Activated CD8-positive, alpha-beta T cell treated with anti-CD3 and anti-CD28 coated beads for 36 hours (primary cell): ENCODE measurements around the gene DAAM2. TPM values are rescaled to one million over a fixed set of nuclear protein-coding genes. Genes with fewer than 3 reads are reported as not detected.

Experiments
- ATAC-seq: fragments of 200-7000 bp; cut with Tn5 transposase; one replicate; pipeline ENCODE4 v1.10.0; 2021; ENCODE audit warnings: mild to moderate bottlenecking, moderate library complexity
- CTCF ChIA-PET: fragments of 350-600 bp; sonication (Branson Sonifier 250); formaldehyde crosslinking; loops from one replicate; lab custom pipeline; 2021; ENCODE audit warnings: antibody characterized with exemption; lab: Charles Lee
- POLR2A ChIA-PET: fragments of 350-600 bp; sonication (Branson Sonifier 250); formaldehyde crosslinking; loops from one replicate; lab custom pipeline; 2021; ENCODE audit warnings: antibody characterized with exemption; lab: Charles Lee
- DNase-seq: peaks from one replicate; pipeline ENCODE4 v3.0.0-alpha.2; 2020
- H3K27ac Mint-ChIP-seq: one replicate; pipeline ENCODE4 v1.8.0; 2021; ENCODE audit warnings: mild to moderate bottlenecking, mixed read lengths
- H3K27me3 Mint-ChIP-seq: one replicate; pipeline ENCODE4 v1.8.0; 2021; ENCODE audit warnings: mixed read lengths
- H3K36me3 Mint-ChIP-seq: one replicate; pipeline ENCODE4 v1.8.0; 2021; ENCODE audit warnings: low read depth, mixed read lengths
- H3K4me1 Mint-ChIP-seq: one replicate; pipeline ENCODE4 v1.8.0; 2021; ENCODE audit warnings: low read depth, mixed read lengths
- H3K4me3 Mint-ChIP-seq: one replicate; pipeline ENCODE4 v1.8.0; 2021; ENCODE audit warnings: mild to moderate bottlenecking, moderate library complexity, mixed read lengths
- H3K9me3 Mint-ChIP-seq: one replicate; pipeline ENCODE4 v1.8.0; 2021; ENCODE audit warnings: mixed read lengths
- CTCF ChIP-seq: fragments of 200-600 bp; IDR thresholded peaks from one replicate; pipeline ENCODE4 v1.8.0; 2022; ENCODE audit warnings: antibody characterized with exemption, mild to moderate bottlenecking
- intact Hi-C: fragments of 100-400 bp; cut with micrococcal nuclease; formaldehyde crosslinking; loops from one replicate; pipeline ENCODE4 v1.10.0; 2022
- total RNA-seq, 2 experiments: library from RNA; stranded (reverse); gene quantifications; one replicate each; pipeline ENCODE4 v1.2.3, GENCODE V29; 2021

DAAM2 gene
- total RNA-seq, 2 experiments from 2014 or later, result not detected

- no peak for DNase-seq
- no peaks in the 10 kb centered on the region for H3K36me3 Mint-ChIP-seq
- no peak overlapping the region for H3K27ac Mint-ChIP-seq
- no peak for TF ChIP-seq CTCF
- H3K9me3 Mint-ChIP-seq, result no peaks in the 10 kb centered on the region
- peaks cover 11% of the 10 kb centered on the region for H3K27me3 Mint-ChIP-seq
- H3K4me3 Mint-ChIP-seq, result no peak overlapping the region
- intact Hi-C loops, result no loop called here
- no peak for ATAC-seq
- CTCF ChIA-PET, result no interaction called here
- H3K4me1 Mint-ChIP-seq, result no peaks in the 10 kb centered on the region
- POLR2A ChIA-PET, result no interaction called here
These were observed 18.4 kb upstream of the DAAM2 start for GRCh38 chr6:39773782-39774181.

GRCh38 chr6:39776581-39776980 lies 15.6 kb upstream of the DAAM2 start:
- ChIA-PET CTCF (no interaction called here), POLR2A (no interaction called here)
- Mint-ChIP-seq H3K4me1 (no peaks in the 10 kb centered on the region), H3K4me3 (no peak overlapping the region), H3K27ac (no peak overlapping the region), H3K36me3 (no peaks in the 10 kb centered on the region), H3K9me3 (no peaks in the 10 kb centered on the region), H3K27me3 (peaks cover 6% of the 10 kb centered on the region)
- ATAC-seq (no peak), DNase-seq (no peak)
- intact Hi-C loops, result no loop called here
- no peak for TF ChIP-seq CTCF

GRCh38 chr6:39777218-39777617 lies 15.0 kb upstream of the DAAM2 start:
- ChIA-PET CTCF (no interaction called here), POLR2A (no interaction called here)
- intact Hi-C loops, result no loop called here
- Mint-ChIP-seq H3K4me3 (no peak overlapping the region), H3K27me3 (peaks cover 6% of the 10 kb centered on the region), H3K4me1 (no peaks in the 10 kb centered on the region), H3K27ac (no peak overlapping the region), H3K9me3 (no peaks in the 10 kb centered on the region), H3K36me3 (no peaks in the 10 kb centered on the region)
- no peak for TF ChIP-seq CTCF
- no peak for DNase-seq
- no peak for ATAC-seq

GRCh38 chr6:39777661-39778060 lies 14.5 kb upstream of the DAAM2 start:
- no peak for TF ChIP-seq CTCF
- ATAC-seq, result no peak
- no peak overlapping the region for H3K4me3 Mint-ChIP-seq
- ChIA-PET POLR2A (no interaction called here), CTCF (no interaction called here)
- no peaks in the 10 kb centered on the region for H3K9me3 Mint-ChIP-seq
- DNase-seq, result no peak
- H3K27ac Mint-ChIP-seq, result no peak overlapping the region
- peaks cover 6% of the 10 kb centered on the region for H3K27me3 Mint-ChIP-seq
- no peaks in the 10 kb centered on the region for H3K4me1 Mint-ChIP-seq
- H3K36me3 Mint-ChIP-seq, result no peaks in the 10 kb centered on the region
- intact Hi-C loops, result no loop called here

- CTCF ChIA-PET, result no interaction called here
- intact Hi-C loops, result no loop called here
- Mint-ChIP-seq H3K4me1 (no peaks in the 10 kb centered on the region), H3K9me3 (no peaks in the 10 kb centered on the region), H3K27me3 (peaks cover 8% of the 10 kb centered on the region), H3K36me3 (no peaks in the 10 kb centered on the region), H3K27ac (no peak overlapping the region), H3K4me3 (no peak overlapping the region)
- DNase-seq (no peak), ATAC-seq (no peak)
- TF ChIP-seq CTCF, result no peak
- POLR2A ChIA-PET, result no interaction called here
These were observed 13.5 kb upstream of the DAAM2 start for GRCh38 chr6:39778581-39779255.
